SK-N-SH (cell line): ENCODE data around the gene SLC8B1. TPM values are rescaled to one million over a fixed set of nuclear protein-coding genes. Genes with fewer than 3 reads are reported as not detected.

ENCODE experiments used
- CTCF ChIA-PET: fragments of 300-600, 350-600 bp; formaldehyde crosslinking; extraction: SDS; loops from one replicate; lab custom pipeline; 2021; lab: Yijun Ruan, JAX
- POLR2A ChIA-PET: fragments of 350-600 bp; sonication (Branson Sonifier 250); formaldehyde crosslinking; extraction: SDS; loops from one replicate; lab custom pipeline; 2020; ENCODE audit warnings: antibody characterized with exemption, inconsistent platforms; lab: Yijun Ruan, JAX
- DNase-seq: peaks from one replicate; pipeline ENCODE4 v3.0.0; 2012
- H2AFZ ChIP-seq: fragments of 200-600 bp; sonication (generic); 2 replicates; pipeline ENCODE4 v1.8.1; 2016; ENCODE audit warnings: antibody characterized with exemption, mild to moderate bottlenecking, low read depth
- H3F3A ChIP-seq: fragments of 200-600 bp; sonication (generic); replicated peaks from 2 replicates; pipeline ENCODE3; 2016; ENCODE audit warnings: antibody characterized with exemption, mild to moderate bottlenecking; ENCODE audit not compliant: insufficient read depth
- H3K27ac ChIP-seq, 2 experiments: fragments of 200-500 bp in 1 of 2; fragments of 200-600 bp in 1 of 2; sonication (Bioruptor generic) in 1 of 2; sonication (generic), shearing (Covaris generic) in 1 of 2; 2 replicates each; pipeline versions ENCODE4 v1.5.1 to v1.6.1; 2014 to 2016; ENCODE audit warnings: low read depth in 2 of 2, inconsistent platforms in 1 of 2, low read length in 1 of 2, mild to moderate bottlenecking in 1 of 2, mixed read lengths in 1 of 2
- H3K27me3 ChIP-seq: fragments of 200-600 bp; sonication (generic), shearing (Covaris generic); 2 replicates; pipeline ENCODE4 v1.6.1; 2016; ENCODE audit warnings: mixed run types; ENCODE audit not compliant: insufficient read depth
- H3K36me3 ChIP-seq, 2 experiments: fragments of 200-500 bp in 1 of 2; fragments of 200-600 bp in 1 of 2; sonication (Bioruptor generic) in 1 of 2; sonication (generic) in 1 of 2; replicated peaks in 1 of 2; 2 replicates each; pipeline versions ENCODE3 to v1.5.1; 2014 to 2016; ENCODE audit warnings: low read length in 1 of 2, mild to moderate bottlenecking in 1 of 2; ENCODE audit not compliant: insufficient read depth in 2 of 2, control insufficient read depth in 1 of 2
- H3K4me1 ChIP-seq, 2 experiments: fragments of 200-500 bp in 1 of 2; fragments of 200-600 bp in 1 of 2; sonication (Bioruptor generic) in 1 of 2; sonication (generic), shearing (Covaris generic) in 1 of 2; 2 replicates each; pipeline versions ENCODE4 v1.5.1 to v1.6.1; 2014 to 2016; ENCODE audit warnings: low read depth in 1 of 2, low read length in 1 of 2, mixed run types in 1 of 2; ENCODE audit not compliant: insufficient read depth in 2 of 2, control insufficient read depth in 1 of 2
- H3K4me2 ChIP-seq: fragments of 200-600 bp; sonication (generic), shearing (Covaris generic); 2 replicates; pipeline ENCODE4 v1.6.1; 2017; ENCODE audit warnings: mixed run types
- H3K4me3 ChIP-seq, 2 experiments: fragments of 200-500 bp in 1 of 2; fragments of 200-600 bp in 1 of 2; sonication (Bioruptor generic) in 1 of 2; sonication (generic), shearing (Covaris generic) in 1 of 2; 2 replicates each; pipeline versions ENCODE4 v1.5.1 to v1.8.1; 2014 to 2016; ENCODE audit warnings: low read depth in 2 of 2, inconsistent platforms in 1 of 2, low read length in 1 of 2, mild to moderate bottlenecking in 1 of 2, mixed read lengths in 1 of 2, moderate library complexity in 1 of 2
- H3K79me2 ChIP-seq: fragments of 200-600 bp; sonication (generic); 2 replicates; pipeline ENCODE4 v1.8.1; 2017; ENCODE audit warnings: mild to moderate bottlenecking; ENCODE audit not compliant: insufficient read depth
- H3K9ac ChIP-seq: fragments of 200-600 bp; sonication (generic); 2 replicates; pipeline ENCODE4 v1.6.1; 2017; ENCODE audit warnings: mixed run types
- H3K9me2 ChIP-seq: fragments of 200-600 bp; sonication (generic); 2 replicates; pipeline ENCODE4 v1.6.1; 2017; ENCODE audit warnings: mixed run types
- H3K9me3 ChIP-seq: fragments of 200-600 bp; sonication (generic); 2 replicates; pipeline ENCODE4 v1.6.1; 2017; ENCODE audit warnings: mixed run types, mild to moderate bottlenecking, moderate library complexity
- H4K20me1 ChIP-seq: fragments of 200-600 bp; sonication (generic); 2 replicates; pipeline ENCODE4 v1.6.1; 2017; ENCODE audit warnings: mild to moderate bottlenecking, mixed run types; ENCODE audit not compliant: insufficient read depth
- CHD2 ChIP-seq: fragments of 150-350 bp; IDR thresholded peaks from 2 replicates; pipeline ENCODE4 v1.6.1; 2018; ENCODE audit warnings: low read length; ENCODE audit not compliant: partially characterized antibody
- CTCF ChIP-seq: fragments of 200-600 bp; sonication (generic); IDR thresholded peaks from 2 replicates; pipeline ENCODE4 v1.6.1; 2017; ENCODE audit warnings: antibody characterized with exemption, mild to moderate bottlenecking, moderate library complexity
- EZH2phosphoT487 ChIP-seq: fragments of 200-600 bp; sonication (generic); IDR thresholded peaks from 2 replicates; pipeline ENCODE4 v1.6.1; 2017; ENCODE audit warnings: low read depth, mixed run types, mild to moderate bottlenecking, antibody characterized with exemption, moderate library complexity, borderline replicate concordance
- FOXJ3 ChIP-seq: sonication (generic); formaldehyde crosslinking; IDR thresholded peaks from 2 replicates; pipeline ENCODE4 v1.5.1; 2020; ENCODE audit warnings: mild to moderate bottlenecking, missing genetic modification reagents
- FOXM1 ChIP-seq: IDR thresholded peaks from 2 replicates; pipeline ENCODE4 v1.4.0; 2012; ENCODE audit warnings: low read depth, mild to moderate bottlenecking
- IRF3 ChIP-seq: fragments of 150-350 bp; IDR thresholded peaks from 2 replicates; pipeline ENCODE4 v1.6.1; 2016; ENCODE audit warnings: mild to moderate bottlenecking, low read depth, low read length
- JUND ChIP-seq: IDR thresholded peaks from 2 replicates; pipeline ENCODE4 v1.4.0; 2012
- MEF2A ChIP-seq: IDR thresholded peaks from 2 replicates; pipeline ENCODE4 v1.4.0; 2012; ENCODE audit warnings: low read depth, borderline replicate concordance
- NRF1 ChIP-seq: IDR thresholded peaks from 2 replicates; pipeline ENCODE4 v1.6.1; 2012; ENCODE audit warnings: low read depth, mild to moderate bottlenecking, low read length
- POLR2AphosphoS5 ChIP-seq: IDR thresholded peaks from 2 replicates; pipeline ENCODE4 v1.6.1; 2012; ENCODE audit warnings: low read depth, low read length
- RFX5 ChIP-seq: IDR thresholded peaks from 2 replicates; pipeline ENCODE4 v1.6.1; 2012; ENCODE audit warnings: mild to moderate bottlenecking, improper control_type of control experiment, low read length
- SMC3 ChIP-seq: IDR thresholded peaks from 2 replicates; pipeline ENCODE4 v1.6.1; 2012; ENCODE audit warnings: low read depth, low read length, improper control_type of control experiment
- TCF12 ChIP-seq: IDR thresholded peaks from 2 replicates; pipeline ENCODE4 v1.4.0; 2012
- TEAD4 ChIP-seq: IDR thresholded peaks from 2 replicates; pipeline ENCODE4 v1.4.0; 2012; ENCODE audit warnings: mild to moderate bottlenecking, borderline replicate concordance; ENCODE audit not compliant: insufficient read depth
- YY1 ChIP-seq: IDR thresholded peaks from 2 replicates; pipeline ENCODE4 v1.4.0; 2012; ENCODE audit warnings: low read depth, mild to moderate bottlenecking
- WGBS: methylation state at CpG from one replicate; pipeline ENCODE4 v1.1.6; 2017; ENCODE audit warnings: low lambda C conversion rate; 5-methylcytosine and 5-hydroxymethylcytosine counted together
- polyA plus RNA-seq, 3 experiments: library from polyadenylated mRNA; depleted of rRNA; stranded (reverse); fragments of >200 nt; gene quantifications; 2 replicates each; pipeline ENCODE4 v1.2.3, GENCODE V29; 2012
- TF ChIP-seq, protein P1 (sequence below): fragments of 150-350 bp; IDR thresholded peaks from 2 replicates; pipeline ENCODE4 v1.6.1; 2017; ENCODE audit warnings: antibody characterized with exemption, low read length, low read depth, borderline replicate concordance
- TF ChIP-seq, protein P2 (sequence below): IDR thresholded peaks from 2 replicates; pipeline ENCODE4; 2012

SLC8B1 gene
- polyA plus RNA-seq, 1 of the 3 experiments (the other 2 are of a cell fraction): 12.0 TPM

- Histone ChIP-seq H3K9ac (no peak overlapping the region), H3K36me3 (no peaks in the 10 kb centered on the region), H2AFZ (no peak overlapping the region), H3F3A (no peaks in the 10 kb centered on the region), H3K4me2 (no peak overlapping the region), H3K9me3 (no peaks in the 10 kb centered on the region), H3K4me1 (peaks cover 0 to 13% of the 10 kb centered on the region in 2 experiments; a peak in 1 of 4 replicates), H3K4me3 (no peak overlapping the region), H4K20me1 (no peaks in the 10 kb centered on the region), H3K27me3 (no peaks in the 10 kb centered on the region), H3K79me2 (no peaks in the 10 kb centered on the region), H3K9me2 (no peaks in the 10 kb centered on the region), H3K27ac (no peak overlapping the region)
- CTCF ChIA-PET: interaction anchor here (1.0 kb wide), 1 partner anchor 95 kb away, joined by 3 read pairs; no protein-coding TSS in a partner anchor
- no peak for DNase-seq
- TF ChIP-seq FOXJ3 (no peak), RFX5 (no peak), TCF12 (no peak), CTCF (no peak), NRF1 (no peak), POLR2AphosphoS5 (no peak)
- TF ChIP-seq, protein P1, sequence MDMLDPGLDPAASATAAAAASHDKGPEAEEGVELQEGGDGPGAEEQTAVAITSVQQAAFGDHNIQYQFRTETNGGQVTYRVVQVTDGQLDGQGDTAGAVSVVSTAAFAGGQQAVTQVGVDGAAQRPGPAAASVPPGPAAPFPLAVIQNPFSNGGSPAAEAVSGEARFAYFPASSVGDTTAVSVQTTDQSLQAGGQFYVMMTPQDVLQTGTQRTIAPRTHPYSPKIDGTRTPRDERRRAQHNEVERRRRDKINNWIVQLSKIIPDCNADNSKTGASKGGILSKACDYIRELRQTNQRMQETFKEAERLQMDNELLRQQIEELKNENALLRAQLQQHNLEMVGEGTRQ: no peak
- POLR2A ChIA-PET: no interaction called here
- 100% methylated on average over 1 of the region's 1 CpG for WGBS
Observed at GRCh38 chr12:113329791-113330417, 5.0 kb downstream of the SLC8B1 start.

DNA sequence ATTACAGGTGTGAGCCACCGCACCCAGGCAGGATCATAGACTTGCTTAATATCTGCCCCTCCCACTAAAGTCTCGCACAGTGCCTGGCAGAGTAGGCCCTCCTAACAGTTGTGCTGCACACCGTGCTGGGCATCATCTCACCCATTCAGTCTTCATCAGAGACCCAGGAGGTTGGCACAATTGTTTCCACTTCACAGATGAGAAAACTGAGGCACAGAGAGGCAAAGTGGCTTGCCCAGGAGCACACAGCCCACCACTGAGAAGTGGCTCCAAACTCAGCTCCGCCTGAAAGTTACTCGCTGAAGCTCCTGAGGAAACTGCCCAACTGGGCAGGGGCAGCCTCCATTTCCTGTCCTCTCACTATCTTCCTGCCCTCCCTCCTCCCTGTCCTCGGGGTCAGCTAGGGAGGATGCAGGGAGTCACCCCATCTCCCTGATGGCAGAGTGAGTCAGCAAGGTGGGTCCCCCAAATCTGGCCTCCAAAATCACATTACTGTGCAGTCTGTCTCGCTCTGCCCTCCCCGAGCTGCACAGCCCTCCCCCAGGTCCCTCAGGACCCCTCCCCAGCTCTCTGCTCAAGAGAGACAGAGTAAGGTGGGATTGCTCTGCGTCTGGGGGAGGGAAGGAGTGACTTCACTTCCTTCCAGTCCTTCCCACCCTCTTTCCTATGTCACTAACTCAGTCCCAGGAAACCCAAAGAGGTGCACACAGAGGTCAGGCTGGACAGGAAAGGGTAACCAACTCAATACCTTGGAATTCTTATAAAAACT, 5.7 kb downstream of the SLC8B1 start:
- DNase-seq: no peak
- H3K4me3 ChIP-seq: no peak overlapping the region
- CTCF ChIA-PET: interaction anchor here (1.0 kb wide), 1 partner anchor 96 kb away, joined by 3 read pairs; no protein-coding TSS in a partner anchor
- H3K9me3 ChIP-seq: no peaks in the 10 kb centered on the region
- H3K79me2 ChIP-seq: no peaks in the 10 kb centered on the region
- H3K36me3 ChIP-seq: no peaks in the 10 kb centered on the region
- no peak overlapping the region for H3K9ac ChIP-seq
- H3F3A ChIP-seq: no peaks in the 10 kb centered on the region
- no peak overlapping the region for H3K4me2 ChIP-seq
- no peak overlapping the region for H3K27ac ChIP-seq
- H4K20me1 ChIP-seq: no peaks in the 10 kb centered on the region
- H3K4me1 ChIP-seq: peaks cover 0 to 10% of the 10 kb centered on the region in 2 experiments; a peak in 1 of 4 replicates
- POLR2A ChIA-PET: no interaction called here
- no peaks in the 10 kb centered on the region for H3K27me3 ChIP-seq
- 98% methylated on average over 5 of the region's 9 CpGs for WGBS
- no peaks in the 10 kb centered on the region for H3K9me2 ChIP-seq
- H2AFZ ChIP-seq: no peak overlapping the region
- TF ChIP-seq SMC3: no peak
- TF ChIP-seq IRF3: no peak
- no peak for TF ChIP-seq TEAD4
- TF ChIP-seq NRF1: no peak
- no peak for TF ChIP-seq YY1
- TF ChIP-seq JUND: no peak
- no peak for TF ChIP-seq CHD2
- TF ChIP-seq EZH2phosphoT487: no peak
- no peak for TF ChIP-seq FOXM1
- TF ChIP-seq, protein P1: no peak
- no peak for TF ChIP-seq FOXJ3
- no peak for TF ChIP-seq MEF2A
- no peak for TF ChIP-seq CTCF
- TF ChIP-seq, protein P2, sequence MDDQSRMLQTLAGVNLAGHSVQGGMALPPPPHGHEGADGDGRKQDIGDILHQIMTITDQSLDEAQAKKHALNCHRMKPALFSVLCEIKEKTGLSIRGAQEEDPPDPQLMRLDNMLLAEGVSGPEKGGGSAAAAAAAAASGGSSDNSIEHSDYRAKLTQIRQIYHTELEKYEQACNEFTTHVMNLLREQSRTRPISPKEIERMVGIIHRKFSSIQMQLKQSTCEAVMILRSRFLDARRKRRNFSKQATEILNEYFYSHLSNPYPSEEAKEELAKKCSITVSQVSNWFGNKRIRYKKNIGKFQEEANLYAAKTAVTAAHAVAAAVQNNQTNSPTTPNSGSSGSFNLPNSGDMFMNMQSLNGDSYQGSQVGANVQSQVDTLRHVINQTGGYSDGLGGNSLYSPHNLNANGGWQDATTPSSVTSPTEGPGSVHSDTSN: no peak
- TF ChIP-seq TCF12: no peak
